HEK293 (cell line): ENCODE measurements around the gene BAG5.

ENCODE experiments used
- CTCF ChIA-PET: fragments of 350-600 bp; formaldehyde crosslinking; extraction: SDS; loops from one replicate; lab custom pipeline; 2021; ENCODE audit warnings: antibody characterized with exemption; lab: Yijun Ruan, JAX
- POLR2A ChIA-PET: fragments of 300-600 bp; formaldehyde crosslinking; extraction: SDS; loops from one replicate; lab custom pipeline; 2020; ENCODE audit warnings: antibody characterized with exemption, inconsistent platforms; lab: Yijun Ruan, JAX
- H3K27ac ChIP-seq: fragments of 200-500 bp; sonication (Bioruptor generic); 2 replicates; pipeline ENCODE4 v1.5.1; 2014; ENCODE audit warnings: low read depth, low read length, control low read depth, inconsistent platforms; ENCODE audit errors: extremely low read depth
- H3K36me3 ChIP-seq, 2 experiments: fragments of 200-500 bp in 1 of 2; sonication (Bioruptor generic) in 1 of 2; 1 replicate in 1 of 2; 2 replicates in 1 of 2; pipeline ENCODE4 v1.5.1; 2014 to 2017; ENCODE audit warnings: inconsistent platforms in 2 of 2, low read length in 2 of 2; ENCODE audit not compliant: control insufficient read depth in 2 of 2, insufficient read depth in 1 of 2
- H3K4me1 ChIP-seq: fragments of 200-500 bp; sonication (Bioruptor generic); 2 replicates; pipeline ENCODE4 v1.5.1; 2014; ENCODE audit warnings: mild to moderate bottlenecking, low read length, inconsistent platforms; ENCODE audit not compliant: control insufficient read depth, insufficient read depth
- H3K4me3 ChIP-seq: 2 replicates; pipeline ENCODE4 v1.5.1; 2011; ENCODE audit warnings: low read depth, mild to moderate bottlenecking, control low read depth, low read length, moderate library complexity
- H3K9me3 ChIP-seq: fragments of 200-500 bp; sonication (Bioruptor generic); 2 replicates; pipeline ENCODE4 v1.5.1; 2014; ENCODE audit warnings: low read depth, low read length, inconsistent platforms; ENCODE audit not compliant: control insufficient read depth, insufficient read depth
- BCL11A ChIP-seq: fragments of 450-650 bp; formaldehyde crosslinking; IDR thresholded peaks from 2 replicates; pipeline ENCODE4 v1.5.1; 2016; ENCODE audit warnings: low read depth, missing biosample characterization, missing genetic modification characterization
- GLIS2 ChIP-seq: fragments of 450-650 bp; formaldehyde crosslinking; IDR thresholded peaks from 2 replicates; pipeline ENCODE4 v1.5.1; 2016; ENCODE audit warnings: missing biosample characterization, missing genetic modification characterization
- SALL2 ChIP-seq: fragments of 450-650 bp; formaldehyde crosslinking; IDR thresholded peaks from 2 replicates; pipeline ENCODE4 v1.5.0; 2017; ENCODE audit warnings: missing biosample characterization, mild to moderate bottlenecking, missing genetic modification characterization, borderline replicate concordance
- SETDB1 ChIP-seq: IDR thresholded peaks from one replicate; pipeline ENCODE4 v1.6.1; 2017; ENCODE audit warnings: mild to moderate bottlenecking, low read length, moderate library complexity, mixed read lengths; ENCODE audit not compliant: insufficient read length
- ZBTB17 ChIP-seq: fragments of 450-650 bp; formaldehyde crosslinking; IDR thresholded peaks from 2 replicates; pipeline ENCODE4 v1.5.1; 2016; ENCODE audit warnings: missing biosample characterization, missing genetic modification characterization
- ZNF10 ChIP-seq: fragments of 450-650 bp; formaldehyde crosslinking; IDR thresholded peaks from 2 replicates; pipeline ENCODE4 v1.5.1; 2017; ENCODE audit warnings: missing biosample characterization, missing genetic modification characterization
- ZNF112 ChIP-seq: fragments of 450-650 bp; formaldehyde crosslinking; IDR thresholded peaks from 2 replicates; pipeline ENCODE4 v1.5.0; 2017; ENCODE audit warnings: missing biosample characterization, missing genetic modification characterization
- ZNF140 ChIP-seq: fragments of 450-650 bp; formaldehyde crosslinking; IDR thresholded peaks from 2 replicates; pipeline ENCODE4 v1.5.1; 2016; ENCODE audit warnings: missing biosample characterization, missing genetic modification characterization
- ZNF214 ChIP-seq: fragments of 450-650 bp; formaldehyde crosslinking; IDR thresholded peaks from 2 replicates; pipeline ENCODE4 v1.5.1; 2017; ENCODE audit warnings: missing biosample characterization, mild to moderate bottlenecking, missing genetic modification characterization, borderline replicate concordance
- ZNF366 ChIP-seq: fragments of 450-650 bp; formaldehyde crosslinking; conservative IDR thresholded peaks from 2 replicates; pipeline ENCODE4 v1.5.1; 2016; ENCODE audit warnings: missing biosample characterization, missing genetic modification characterization
- ZNF391 ChIP-seq: fragments of 450-650 bp; formaldehyde crosslinking; IDR thresholded peaks from 2 replicates; pipeline ENCODE4 v1.5.1; 2016; ENCODE audit warnings: low read depth, missing biosample characterization, missing genetic modification characterization, borderline replicate concordance
- ZNF394 ChIP-seq: fragments of 450-650 bp; formaldehyde crosslinking; IDR thresholded peaks from 2 replicates; pipeline ENCODE4 v1.5.1; 2016; ENCODE audit warnings: missing biosample characterization, missing genetic modification characterization, mild to moderate bottlenecking, moderate library complexity, borderline replicate concordance
- ZNF416 ChIP-seq: fragments of 450-650 bp; formaldehyde crosslinking; IDR thresholded peaks from 2 replicates; pipeline ENCODE4 v1.5.1; 2016; ENCODE audit warnings: missing biosample characterization, missing genetic modification characterization
- ZNF571 ChIP-seq: fragments of 450-650 bp; formaldehyde crosslinking; IDR thresholded peaks from 2 replicates; pipeline ENCODE4 v1.5.0; 2017; ENCODE audit warnings: missing biosample characterization, missing genetic modification characterization
- ZNF629 ChIP-seq: fragments of 450-650 bp; formaldehyde crosslinking; IDR thresholded peaks from 2 replicates; pipeline ENCODE4 v1.5.1; 2017; ENCODE audit warnings: missing biosample characterization, missing genetic modification characterization
- ZNF776 ChIP-seq: fragments of 450-650 bp; formaldehyde crosslinking; IDR thresholded peaks from 2 replicates; pipeline ENCODE4 v1.5.0; 2017; ENCODE audit warnings: missing biosample characterization, missing genetic modification characterization, borderline replicate concordance
- TF ChIP-seq, protein P1 (sequence below): fragments of 450-650 bp; formaldehyde crosslinking; IDR thresholded peaks from 2 replicates; pipeline ENCODE4 v1.5.1; 2016; ENCODE audit warnings: missing biosample characterization, missing genetic modification characterization
- TF ChIP-seq, protein P2 (sequence below): fragments of 450-650 bp; formaldehyde crosslinking; IDR thresholded peaks from 2 replicates; pipeline ENCODE4 v1.5.1; 2016; ENCODE audit warnings: missing biosample characterization, missing genetic modification characterization
- TF ChIP-seq, protein P3 (sequence below): fragments of 450-650 bp; formaldehyde crosslinking; IDR thresholded peaks from 2 replicates; pipeline ENCODE4 v1.5.1; 2016; ENCODE audit warnings: missing biosample characterization, missing genetic modification characterization
- TF ChIP-seq, protein P4 (sequence below): fragments of 450-650 bp; formaldehyde crosslinking; IDR thresholded peaks from 2 replicates; pipeline ENCODE4 v1.5.1; 2016; ENCODE audit warnings: missing biosample characterization, missing genetic modification characterization
- TF ChIP-seq, protein P5 (sequence below): fragments of 450-650 bp; formaldehyde crosslinking; IDR thresholded peaks from 2 replicates; pipeline ENCODE4 v1.5.1; 2016; ENCODE audit warnings: missing biosample characterization, missing genetic modification characterization
- TF ChIP-seq, protein P6 (sequence below): fragments of 450-650 bp; formaldehyde crosslinking; IDR thresholded peaks from 2 replicates; pipeline ENCODE4 v1.5.1; 2016; ENCODE audit warnings: missing biosample characterization, missing genetic modification characterization, borderline replicate concordance

The BAG5 gene

DNA sequence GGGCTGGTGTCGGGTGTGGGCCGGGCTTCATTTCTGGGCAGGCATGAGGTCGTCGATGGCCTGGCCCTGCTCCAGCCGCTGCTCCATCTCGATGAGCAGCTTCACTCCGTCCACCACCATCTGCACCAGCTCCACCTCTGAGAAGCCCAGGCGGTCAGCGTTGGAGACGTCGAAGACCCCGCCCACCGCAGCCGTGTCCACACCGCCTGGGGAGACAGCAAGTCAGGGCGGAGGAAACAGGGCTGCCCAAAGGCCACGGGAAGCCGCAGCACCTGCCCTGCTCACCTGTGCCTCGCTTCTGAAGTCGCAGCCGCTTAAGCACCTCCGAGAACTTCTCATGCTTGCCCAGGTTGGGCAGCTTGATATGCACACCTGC, 42.6 kb downstream of the BAG5 start (continued):
- TF ChIP-seq, protein P1, sequence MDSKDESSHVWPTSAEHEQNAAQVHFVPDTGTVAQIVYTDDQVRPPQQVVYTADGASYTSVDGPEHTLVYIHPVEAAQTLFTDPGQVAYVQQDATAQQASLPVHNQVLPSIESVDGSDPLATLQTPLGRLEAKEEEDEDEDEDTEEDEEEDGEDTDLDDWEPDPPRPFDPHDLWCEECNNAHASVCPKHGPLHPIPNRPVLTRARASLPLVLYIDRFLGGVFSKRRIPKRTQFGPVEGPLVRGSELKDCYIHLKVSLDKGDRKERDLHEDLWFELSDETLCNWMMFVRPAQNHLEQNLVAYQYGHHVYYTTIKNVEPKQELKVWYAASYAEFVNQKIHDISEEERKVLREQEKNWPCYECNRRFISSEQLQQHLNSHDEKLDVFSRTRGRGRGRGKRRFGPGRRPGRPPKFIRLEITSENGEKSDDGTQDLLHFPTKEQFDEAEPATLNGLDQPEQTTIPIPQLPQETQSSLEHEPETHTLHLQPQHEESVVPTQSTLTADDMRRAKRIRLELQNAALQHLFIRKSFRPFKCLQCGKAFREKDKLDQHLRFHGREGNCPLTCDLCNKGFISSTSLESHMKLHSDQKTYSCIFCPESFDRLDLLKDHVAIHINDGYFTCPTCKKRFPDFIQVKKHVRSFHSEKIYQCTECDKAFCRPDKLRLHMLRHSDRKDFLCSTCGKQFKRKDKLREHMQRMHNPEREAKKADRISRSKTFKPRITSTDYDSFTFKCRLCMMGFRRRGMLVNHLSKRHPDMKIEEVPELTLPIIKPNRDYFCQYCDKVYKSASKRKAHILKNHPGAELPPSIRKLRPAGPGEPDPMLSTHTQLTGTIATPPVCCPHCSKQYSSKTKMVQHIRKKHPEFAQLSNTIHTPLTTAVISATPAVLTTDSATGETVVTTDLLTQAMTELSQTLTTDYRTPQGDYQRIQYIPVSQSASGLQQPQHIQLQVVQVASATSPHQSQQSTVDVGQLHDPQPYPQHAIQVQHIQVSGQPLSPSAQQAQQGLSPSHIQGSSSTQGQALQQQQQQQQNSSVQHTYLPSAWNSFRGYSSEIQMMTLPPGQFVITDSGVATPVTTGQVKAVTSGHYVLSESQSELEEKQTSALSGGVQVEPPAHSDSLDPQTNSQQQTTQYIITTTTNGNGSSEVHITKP = no peak
- TF ChIP-seq ZNF391 = no peak
- no peak; the same call in 1 of the 2 replicates for TF ChIP-seq ZNF10
- peak; percentile 6; the same call in 1 of the 2 replicates for TF ChIP-seq ZNF629 (tag by site-specific recombination)
- no peak for TF ChIP-seq GLIS2
- no peak for TF ChIP-seq ZNF776 (tag by site-specific recombination)
- TF ChIP-seq BCL11A (tag by site-specific recombination) = peak; percentile 72
- TF ChIP-seq SALL2 (tag by site-specific recombination) = no peak
- TF ChIP-seq ZNF394 (tag by site-specific recombination) = peak; percentile 46; the same call in 1 of the 2 replicates
- TF ChIP-seq, all 188 proteins: peak for 11

DNA sequence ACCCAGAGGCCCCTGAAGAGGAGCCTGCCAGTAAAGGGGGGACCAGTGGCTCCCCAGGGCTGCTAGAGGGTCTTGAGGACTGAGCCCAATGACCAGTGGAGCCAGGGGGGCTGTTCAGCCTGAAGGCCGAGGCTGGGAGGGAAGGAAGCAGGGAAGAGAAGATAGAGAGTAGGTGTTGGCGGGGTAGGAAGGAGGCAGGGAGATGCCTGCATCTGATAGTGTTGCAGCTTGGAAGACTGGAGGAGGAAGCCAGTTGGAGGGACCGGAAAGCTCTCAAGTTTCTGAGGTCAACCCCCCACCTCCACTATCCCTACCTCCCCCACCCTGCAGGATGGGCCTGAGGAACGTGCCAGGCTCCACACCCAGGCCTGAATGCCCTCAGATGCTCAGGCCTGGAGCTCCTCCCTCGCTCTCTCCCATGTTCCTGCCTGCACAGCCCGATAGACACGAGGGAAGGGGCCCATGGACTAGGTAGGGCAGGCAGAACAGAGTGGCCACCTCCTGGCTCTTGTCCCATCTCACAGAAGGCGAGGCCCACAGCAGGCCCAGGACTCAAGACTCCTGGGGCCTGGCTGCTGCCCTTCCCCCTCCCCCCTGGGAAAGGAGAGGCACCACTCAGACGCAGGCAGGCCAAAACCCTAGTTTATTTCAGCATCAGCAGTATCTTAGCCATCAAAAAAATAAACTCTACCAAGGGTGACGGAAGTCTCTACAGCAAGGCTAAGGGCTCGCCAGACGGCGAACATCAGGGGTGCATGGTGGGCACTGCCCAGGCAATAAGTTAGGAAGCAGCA, 43.2 kb downstream of the BAG5 start:
- no peak overlapping the region for H3K4me3 ChIP-seq
- peaks cover 0 to 33% of the 10 kb centered on the region in 2 experiments; a peak in 1 of 3 replicates for H3K36me3 ChIP-seq
- ChIA-PET POLR2A (interaction anchor here (0.7 to 2.7 kb wide), 12 partner anchors 9 to 187 kb away, joined by 3 to 24 read pairs (median 4); partner anchors contain the start of genes EIF5 and TRMT61A), CTCF (interaction anchor here (0.7 to 3.9 kb wide), 21 partner anchors 9 to 385 kb away, joined by 3 to 48 read pairs (median 5); partner anchors contain the start of gene TRMT61A)
- H3K27ac ChIP-seq = peak overlapping the region; percentile 99
- no peaks in the 10 kb centered on the region for H3K9me3 ChIP-seq
- peaks cover 15% of the 10 kb centered on the region for H3K4me1 ChIP-seq
- no peak for TF ChIP-seq ZNF112 (tag by site-specific recombination)
- peak; percentile 99 for TF ChIP-seq ZBTB17 (tag by site-specific recombination)
- TF ChIP-seq ZNF571 (tag by site-specific recombination) = no peak
- TF ChIP-seq, protein P2, sequence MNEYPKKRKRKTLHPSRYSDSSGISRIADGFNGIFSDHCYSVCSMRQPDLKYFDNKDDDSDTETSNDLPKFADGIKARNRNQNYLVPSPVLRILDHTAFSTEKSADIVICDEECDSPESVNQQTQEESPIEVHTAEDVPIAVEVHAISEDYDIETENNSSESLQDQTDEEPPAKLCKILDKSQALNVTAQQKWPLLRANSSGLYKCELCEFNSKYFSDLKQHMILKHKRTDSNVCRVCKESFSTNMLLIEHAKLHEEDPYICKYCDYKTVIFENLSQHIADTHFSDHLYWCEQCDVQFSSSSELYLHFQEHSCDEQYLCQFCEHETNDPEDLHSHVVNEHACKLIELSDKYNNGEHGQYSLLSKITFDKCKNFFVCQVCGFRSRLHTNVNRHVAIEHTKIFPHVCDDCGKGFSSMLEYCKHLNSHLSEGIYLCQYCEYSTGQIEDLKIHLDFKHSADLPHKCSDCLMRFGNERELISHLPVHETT (tag by site-specific recombination) = 0 out of 2 replicates have a peak, but pooled peaks have one; percentile 18
- TF ChIP-seq, protein P3, sequence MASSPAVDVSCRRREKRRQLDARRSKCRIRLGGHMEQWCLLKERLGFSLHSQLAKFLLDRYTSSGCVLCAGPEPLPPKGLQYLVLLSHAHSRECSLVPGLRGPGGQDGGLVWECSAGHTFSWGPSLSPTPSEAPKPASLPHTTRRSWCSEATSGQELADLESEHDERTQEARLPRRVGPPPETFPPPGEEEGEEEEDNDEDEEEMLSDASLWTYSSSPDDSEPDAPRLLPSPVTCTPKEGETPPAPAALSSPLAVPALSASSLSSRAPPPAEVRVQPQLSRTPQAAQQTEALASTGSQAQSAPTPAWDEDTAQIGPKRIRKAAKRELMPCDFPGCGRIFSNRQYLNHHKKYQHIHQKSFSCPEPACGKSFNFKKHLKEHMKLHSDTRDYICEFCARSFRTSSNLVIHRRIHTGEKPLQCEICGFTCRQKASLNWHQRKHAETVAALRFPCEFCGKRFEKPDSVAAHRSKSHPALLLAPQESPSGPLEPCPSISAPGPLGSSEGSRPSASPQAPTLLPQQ (tag by site-specific recombination) = peak; percentile 87
- TF ChIP-seq, protein P4, sequence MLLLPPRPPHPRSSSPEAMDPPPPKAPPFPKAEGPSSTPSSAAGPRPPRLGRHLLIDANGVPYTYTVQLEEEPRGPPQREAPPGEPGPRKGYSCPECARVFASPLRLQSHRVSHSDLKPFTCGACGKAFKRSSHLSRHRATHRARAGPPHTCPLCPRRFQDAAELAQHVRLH (tag by site-specific recombination) = peak; percentile 28; the same call in 1 of the 2 replicates
- no peak for TF ChIP-seq ZNF140 (tag by site-specific recombination)
- TF ChIP-seq ZNF416 (tag by site-specific recombination) = no peak
- TF ChIP-seq, protein P5, sequence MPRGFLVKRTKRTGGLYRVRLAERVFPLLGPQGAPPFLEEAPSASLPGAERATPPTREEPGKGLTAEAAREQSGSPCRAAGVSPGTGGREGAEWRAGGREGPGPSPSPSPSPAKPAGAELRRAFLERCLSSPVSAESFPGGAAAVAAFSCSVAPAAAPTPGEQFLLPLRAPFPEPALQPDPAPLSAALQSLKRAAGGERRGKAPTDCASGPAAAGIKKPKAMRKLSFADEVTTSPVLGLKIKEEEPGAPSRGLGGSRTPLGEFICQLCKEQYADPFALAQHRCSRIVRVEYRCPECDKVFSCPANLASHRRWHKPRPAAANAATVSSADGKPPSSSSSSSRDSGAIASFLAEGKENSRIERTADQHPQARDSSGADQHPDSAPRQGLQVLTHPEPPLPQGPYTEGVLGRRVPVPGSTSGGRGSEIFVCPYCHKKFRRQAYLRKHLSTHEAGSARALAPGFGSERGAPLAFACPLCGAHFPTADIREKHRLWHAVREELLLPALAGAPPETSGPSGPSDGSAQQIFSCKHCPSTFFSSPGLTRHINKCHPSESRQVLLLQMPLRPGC (tag by site-specific recombination) = peak; percentile 63
- TF ChIP-seq ZNF214 (tag by site-specific recombination) = no peak
- TF ChIP-seq, protein P6, sequence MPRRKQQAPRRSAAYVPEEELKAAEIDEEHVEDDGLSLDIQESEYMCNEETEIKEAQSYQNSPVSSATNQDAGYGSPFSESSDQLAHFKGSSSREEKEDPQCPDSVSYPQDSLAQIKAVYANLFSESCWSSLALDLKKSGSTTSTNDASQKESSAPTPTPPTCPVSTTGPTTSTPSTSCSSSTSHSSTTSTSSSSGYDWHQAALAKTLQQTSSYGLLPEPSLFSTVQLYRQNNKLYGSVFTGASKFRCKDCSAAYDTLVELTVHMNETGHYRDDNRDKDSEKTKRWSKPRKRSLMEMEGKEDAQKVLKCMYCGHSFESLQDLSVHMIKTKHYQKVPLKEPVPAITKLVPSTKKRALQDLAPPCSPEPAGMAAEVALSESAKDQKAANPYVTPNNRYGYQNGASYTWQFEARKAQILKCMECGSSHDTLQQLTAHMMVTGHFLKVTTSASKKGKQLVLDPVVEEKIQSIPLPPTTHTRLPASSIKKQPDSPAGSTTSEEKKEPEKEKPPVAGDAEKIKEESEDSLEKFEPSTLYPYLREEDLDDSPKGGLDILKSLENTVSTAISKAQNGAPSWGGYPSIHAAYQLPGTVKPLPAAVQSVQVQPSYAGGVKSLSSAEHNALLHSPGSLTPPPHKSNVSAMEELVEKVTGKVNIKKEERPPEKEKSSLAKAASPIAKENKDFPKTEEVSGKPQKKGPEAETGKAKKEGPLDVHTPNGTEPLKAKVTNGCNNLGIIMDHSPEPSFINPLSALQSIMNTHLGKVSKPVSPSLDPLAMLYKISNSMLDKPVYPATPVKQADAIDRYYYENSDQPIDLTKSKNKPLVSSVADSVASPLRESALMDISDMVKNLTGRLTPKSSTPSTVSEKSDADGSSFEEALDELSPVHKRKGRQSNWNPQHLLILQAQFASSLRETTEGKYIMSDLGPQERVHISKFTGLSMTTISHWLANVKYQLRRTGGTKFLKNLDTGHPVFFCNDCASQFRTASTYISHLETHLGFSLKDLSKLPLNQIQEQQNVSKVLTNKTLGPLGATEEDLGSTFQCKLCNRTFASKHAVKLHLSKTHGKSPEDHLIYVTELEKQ (tag by site-specific recombination) = peak; percentile 46; the same call in 1 of the 2 replicates
- peak; percentile 72 for TF ChIP-seq ZNF10
- no peak for TF ChIP-seq SETDB1
- TF ChIP-seq ZNF366 (tag by site-specific recombination) = peak; percentile 95
